ENCODE measurements around the gene RALGPS2. TPM values are rescaled to one million over a fixed set of nuclear protein-coding genes. Genes with fewer than 3 reads are reported as not detected.

The RALGPS2 gene
- total RNA-seq, 2 experiments from 2014 or later = 2.8 to 4.0 TPM

- Mint-ChIP-seq H3K36me3 (ENCODE audit: low read depth) (no peaks in the 10 kb centered on the region), H3K9me3 (no peaks in the 10 kb centered on the region), H3K27me3 (ENCODE audit: low read depth) (no peaks in the 10 kb centered on the region), H3K4me3 (no peak overlapping the region), H3K4me1 (ENCODE audit: low read depth) (no peaks in the 10 kb centered on the region), H3K27ac (no peak overlapping the region)
- intact Hi-C loops (cut with micrococcal nuclease) = no loop called here
- DNase-seq = no peak
- CTCF ChIA-PET = interaction anchor here (0.6 kb wide), 1 partner anchor 57 kb away, joined by 3 read pairs; no protein-coding TSS in a partner anchor
These were observed 124.9 kb downstream of the RALGPS2 start for GRCh38 chr1:178849918-178850317.

GRCh38 chr1:178857126-178857525, 132.1 kb downstream of the RALGPS2 start:
- CTCF ChIA-PET = no interaction called here
- Mint-ChIP-seq H3K4me3 (no peak overlapping the region), H3K27me3 (ENCODE audit: low read depth) (no peaks in the 10 kb centered on the region), H3K9me3 (no peaks in the 10 kb centered on the region), H3K4me1 (ENCODE audit: low read depth) (no peaks in the 10 kb centered on the region), H3K27ac (no peak overlapping the region), H3K36me3 (ENCODE audit: low read depth) (no peaks in the 10 kb centered on the region)
- no peak for DNase-seq
- intact Hi-C loops (cut with micrococcal nuclease) = no loop called here

DNA sequence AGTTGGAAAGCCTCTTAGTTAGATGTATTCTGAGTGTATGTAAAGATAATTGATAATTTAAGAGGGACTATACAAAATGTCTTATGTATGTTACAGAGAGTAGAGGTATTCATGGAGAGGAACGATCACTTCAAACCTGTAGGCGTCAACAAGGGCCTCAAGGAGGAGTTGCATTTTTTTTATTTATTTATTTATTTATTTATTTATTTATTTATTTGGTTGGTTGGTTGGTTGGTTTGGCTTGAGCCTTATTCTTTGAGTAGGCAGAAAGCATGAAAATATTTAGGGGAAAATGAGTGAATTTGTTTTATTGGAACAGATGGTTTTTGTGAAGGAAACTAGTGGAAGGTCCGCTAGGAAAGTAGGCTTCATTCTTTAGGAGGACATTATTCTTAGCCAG, 137.4 kb downstream of the RALGPS2 start:
- CTCF ChIA-PET = no interaction called here
- DNase-seq = no peak
- H3K36me3 Mint-ChIP-seq (ENCODE audit: low read depth) = no peaks in the 10 kb centered on the region
- intact Hi-C loops (cut with micrococcal nuclease) = no loop called here
- H3K9me3 Mint-ChIP-seq = no peaks in the 10 kb centered on the region
- H3K27me3 Mint-ChIP-seq (ENCODE audit: low read depth) = no peaks in the 10 kb centered on the region
- H3K27ac Mint-ChIP-seq = no peak overlapping the region
- H3K4me1 Mint-ChIP-seq (ENCODE audit: low read depth) = peaks cover 3% of the 10 kb centered on the region
- H3K4me3 Mint-ChIP-seq = no peak overlapping the region

GRCh38 chr1:178862864-178863263, 137.8 kb downstream of the RALGPS2 start:
- intact Hi-C loops (cut with micrococcal nuclease) = no loop called here
- H3K4me3 Mint-ChIP-seq = no peak overlapping the region
- H3K9me3 Mint-ChIP-seq = no peaks in the 10 kb centered on the region
- DNase-seq = no peak
- H3K27ac Mint-ChIP-seq = no peak overlapping the region
- H3K4me1 Mint-ChIP-seq (ENCODE audit: low read depth) = peaks cover 3% of the 10 kb centered on the region
- CTCF ChIA-PET = no interaction called here
- H3K27me3 Mint-ChIP-seq (ENCODE audit: low read depth) = no peaks in the 10 kb centered on the region
- no peaks in the 10 kb centered on the region for H3K36me3 Mint-ChIP-seq (ENCODE audit: low read depth)

DNA sequence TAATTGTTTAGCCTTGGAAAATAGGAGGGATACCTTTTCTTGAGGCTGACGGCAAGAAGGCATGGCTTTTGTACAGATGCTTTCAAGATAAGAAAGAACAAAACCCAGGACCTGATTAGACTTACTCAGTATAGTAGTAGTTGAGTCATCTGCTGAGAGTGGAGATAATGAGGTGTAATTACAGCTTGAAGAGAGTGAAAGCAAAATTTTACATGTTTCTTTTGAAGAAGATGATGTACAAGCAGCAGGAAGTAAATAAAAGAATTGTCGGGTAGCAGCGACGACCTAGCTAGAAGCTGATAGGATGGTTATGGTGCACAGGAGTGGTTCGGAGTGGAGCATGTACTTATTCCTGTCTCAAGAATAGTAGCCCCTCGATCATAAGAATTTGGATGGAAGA, 139.3 kb downstream of the RALGPS2 start:
- no peaks in the 10 kb centered on the region for H3K9me3 Mint-ChIP-seq
- CTCF ChIA-PET = no interaction called here
- H3K27me3 Mint-ChIP-seq (ENCODE audit: low read depth) = no peaks in the 10 kb centered on the region
- DNase-seq = peak; percentile 5
- H3K36me3 Mint-ChIP-seq (ENCODE audit: low read depth) = no peaks in the 10 kb centered on the region
- no peak overlapping the region for H3K27ac Mint-ChIP-seq
- H3K4me3 Mint-ChIP-seq = no peak overlapping the region
- intact Hi-C loops (cut with micrococcal nuclease) = no loop called here
- peaks cover 3% of the 10 kb centered on the region for H3K4me1 Mint-ChIP-seq (ENCODE audit: low read depth)

GRCh38 chr1:178867670-178868069, 142.6 kb downstream of the RALGPS2 start:
- DNase-seq = no peak
- Mint-ChIP-seq H3K9me3 (no peaks in the 10 kb centered on the region), H3K27ac (no peak overlapping the region), H3K4me1 (ENCODE audit: low read depth) (peaks cover 3% of the 10 kb centered on the region), H3K36me3 (ENCODE audit: low read depth) (no peaks in the 10 kb centered on the region), H3K27me3 (ENCODE audit: low read depth) (no peaks in the 10 kb centered on the region), H3K4me3 (no peak overlapping the region)
- CTCF ChIA-PET = no interaction called here
- intact Hi-C loops (cut with micrococcal nuclease) = no loop called here

DNA sequence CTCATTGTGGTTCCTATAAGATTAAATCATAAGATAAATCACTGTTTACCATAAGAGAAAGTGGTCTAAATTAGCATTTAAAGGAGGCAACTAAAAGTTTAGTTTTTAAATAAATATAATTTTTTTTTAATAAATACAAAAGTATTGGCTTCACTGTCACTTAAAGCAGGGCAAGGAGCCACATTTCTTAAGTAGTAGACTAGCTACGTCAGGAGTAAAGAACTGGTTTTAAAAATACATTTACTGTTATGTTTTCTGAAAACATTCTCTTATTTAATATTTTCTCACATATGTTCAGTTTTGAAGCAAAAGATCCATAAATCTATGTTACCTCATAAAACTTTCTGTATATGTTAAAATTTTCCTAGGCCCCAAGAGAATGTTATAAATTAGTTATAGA, 143.7 kb downstream of the RALGPS2 start:
- H3K4me3 Mint-ChIP-seq = no peak overlapping the region
- no peak overlapping the region for H3K27ac Mint-ChIP-seq
- CTCF ChIA-PET = no interaction called here
- intact Hi-C loops (cut with micrococcal nuclease) = no loop called here
- H3K4me1 Mint-ChIP-seq (ENCODE audit: low read depth) = peaks cover 3% of the 10 kb centered on the region
- H3K36me3 Mint-ChIP-seq (ENCODE audit: low read depth) = no peaks in the 10 kb centered on the region
- H3K9me3 Mint-ChIP-seq = no peaks in the 10 kb centered on the region
- DNase-seq = no peak
- no peaks in the 10 kb centered on the region for H3K27me3 Mint-ChIP-seq (ENCODE audit: low read depth)

DNA sequence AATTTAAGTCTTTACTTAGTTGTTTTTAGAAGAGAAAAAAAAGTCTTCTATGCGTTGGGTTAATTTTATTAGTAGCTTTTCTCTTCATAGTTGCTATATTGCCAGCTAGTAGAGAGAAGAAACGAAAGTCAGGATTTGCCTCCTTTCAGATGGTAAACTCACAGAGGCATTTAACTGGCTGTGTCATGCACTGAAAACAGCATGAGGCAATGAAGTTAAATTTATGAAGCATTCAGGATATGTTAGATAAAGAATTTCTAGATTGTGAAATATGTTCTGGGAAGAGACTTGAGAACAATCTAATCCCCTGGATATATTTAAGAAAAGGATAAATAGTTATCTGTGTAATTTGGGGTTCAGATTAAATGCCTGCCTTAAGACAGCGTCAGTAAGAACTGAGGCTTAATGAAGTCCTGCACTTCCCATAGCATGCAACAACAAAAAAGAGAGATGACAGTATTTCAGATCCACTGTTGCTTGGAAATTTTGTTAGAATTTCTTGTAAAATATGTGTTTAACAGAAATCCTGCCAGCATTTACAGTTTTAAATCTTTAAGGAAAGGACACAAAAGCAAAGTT, 144.2 kb downstream of the RALGPS2 start:
- no peaks in the 10 kb centered on the region for H3K36me3 Mint-ChIP-seq (ENCODE audit: low read depth)
- intact Hi-C loops (cut with micrococcal nuclease) = no loop called here
- H3K27me3 Mint-ChIP-seq (ENCODE audit: low read depth) = no peaks in the 10 kb centered on the region
- H3K27ac Mint-ChIP-seq = no peak overlapping the region
- no peak overlapping the region for H3K4me3 Mint-ChIP-seq
- CTCF ChIA-PET = interaction anchor here (0.7 kb wide), 1 partner anchor 134 kb away, joined by 3 read pairs; no protein-coding TSS in a partner anchor
- H3K9me3 Mint-ChIP-seq = no peaks in the 10 kb centered on the region
- peaks cover 3% of the 10 kb centered on the region for H3K4me1 Mint-ChIP-seq (ENCODE audit: low read depth)
- no peak for DNase-seq

- Mint-ChIP-seq H3K27me3 (ENCODE audit: low read depth) (no peaks in the 10 kb centered on the region), H3K4me3 (no peak overlapping the region), H3K36me3 (ENCODE audit: low read depth) (no peaks in the 10 kb centered on the region), H3K4me1 (ENCODE audit: low read depth) (no peaks in the 10 kb centered on the region), H3K9me3 (no peaks in the 10 kb centered on the region), H3K27ac (no peak overlapping the region)
- no peak for DNase-seq
- CTCF ChIA-PET = no interaction called here
- intact Hi-C loops (cut with micrococcal nuclease) = no loop called here
These were observed 145.2 kb downstream of the RALGPS2 start for GRCh38 chr1:178870221-178870620.

DNA sequence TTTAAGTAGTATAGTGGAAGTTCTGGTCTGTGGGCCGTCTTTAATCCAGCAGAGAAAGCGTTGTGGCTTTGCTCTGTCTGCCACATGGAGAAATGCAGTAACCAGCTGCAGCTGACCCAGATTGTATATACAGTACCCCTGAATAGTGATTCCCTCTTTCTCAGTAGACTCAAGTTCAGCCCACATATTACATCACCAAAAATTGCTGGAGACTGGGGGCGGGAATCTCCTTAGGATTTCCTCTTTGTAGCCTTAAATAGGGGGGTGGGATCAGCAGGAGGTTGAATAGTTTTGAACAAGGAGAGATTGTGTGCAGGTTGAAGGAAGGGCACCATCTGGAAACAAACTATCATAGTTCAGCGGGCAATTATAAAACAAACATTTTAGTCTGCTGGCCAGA, 145.9 kb downstream of the RALGPS2 start, which contains the start of gene ANGPTL1:
TSS of gene ANGPTL1 (minus strand) at position 134 of the 400 bp plus-strand sequence. CDS start 5,301 bp downstream, outside the sequence.
- intact Hi-C loops (cut with micrococcal nuclease) = no loop called here

DNA sequence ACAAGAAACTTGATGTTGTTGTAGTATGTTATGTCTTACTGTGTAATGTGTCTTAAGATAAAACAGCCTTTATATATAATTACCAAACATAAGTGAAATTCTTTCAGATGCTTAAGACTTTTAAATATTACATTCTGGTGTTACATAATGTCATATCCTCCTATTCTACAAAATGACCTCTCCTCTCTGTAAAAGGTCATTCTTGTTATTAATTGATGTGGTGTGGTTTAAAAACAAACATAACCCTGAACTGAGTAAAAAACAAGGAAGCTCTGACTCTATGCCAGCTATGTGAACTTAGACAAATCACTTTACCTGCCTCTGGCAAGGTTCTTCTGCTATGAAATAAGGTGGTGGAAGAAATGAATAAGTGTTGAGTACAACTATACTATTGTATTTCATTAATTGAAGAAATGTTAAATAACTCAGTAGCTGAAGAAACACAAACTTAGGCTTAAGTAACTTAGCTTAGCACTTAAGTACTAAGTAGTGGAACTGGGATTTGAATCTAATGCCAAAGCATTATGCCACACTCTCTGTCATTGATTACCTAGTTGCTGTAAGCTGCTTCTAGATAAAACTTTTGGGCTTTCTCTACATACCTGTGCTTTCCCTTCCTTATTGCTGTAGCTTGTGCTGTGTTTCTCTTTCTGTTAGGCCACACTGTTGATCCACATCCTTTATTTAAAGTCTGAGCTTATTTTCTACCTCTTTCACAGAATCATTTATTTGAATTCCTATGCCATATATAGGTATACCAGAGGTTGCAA, 146.7 kb downstream of the RALGPS2 start:
- Mint-ChIP-seq H3K27ac (no peak overlapping the region), H3K36me3 (ENCODE audit: low read depth) (no peaks in the 10 kb centered on the region), H3K27me3 (ENCODE audit: low read depth) (no peaks in the 10 kb centered on the region), H3K9me3 (no peaks in the 10 kb centered on the region), H3K4me3 (no peak overlapping the region), H3K4me1 (ENCODE audit: low read depth) (no peaks in the 10 kb centered on the region)
- intact Hi-C loops (cut with micrococcal nuclease) = no loop called here
- DNase-seq = no peak
- CTCF ChIA-PET = no interaction called here

More for the DNA sequence above, 145.9 kb downstream of the RALGPS2 start, which contains the start of gene ANGPTL1:
- DNase-seq = no peak
- no peaks in the 10 kb centered on the region for H3K9me3 Mint-ChIP-seq
- no peaks in the 10 kb centered on the region for H3K36me3 Mint-ChIP-seq (ENCODE audit: low read depth)
- H3K4me3 Mint-ChIP-seq = no peak within 1 kb of the TSS
- CTCF ChIA-PET = no interaction called here
- no peaks in the 10 kb centered on the region for H3K27me3 Mint-ChIP-seq (ENCODE audit: low read depth)
- H3K4me1 Mint-ChIP-seq (ENCODE audit: low read depth) = no peaks in the 10 kb centered on the region
- H3K27ac Mint-ChIP-seq = no peak within 1 kb of the TSS

GRCh38 chr1:178874966-178875365, 149.9 kb downstream of the RALGPS2 start:
- H3K27ac Mint-ChIP-seq = no peak overlapping the region

GRCh38 chr1:178875936-178876335, 150.9 kb downstream of the RALGPS2 start:
- intact Hi-C loops (cut with micrococcal nuclease) = no loop called here
- DNase-seq = no peak
- no peaks in the 10 kb centered on the region for H3K27me3 Mint-ChIP-seq (ENCODE audit: low read depth)
- CTCF ChIA-PET = no interaction called here
- no peaks in the 10 kb centered on the region for H3K9me3 Mint-ChIP-seq
- H3K4me1 Mint-ChIP-seq (ENCODE audit: low read depth) = no peaks in the 10 kb centered on the region
- H3K36me3 Mint-ChIP-seq (ENCODE audit: low read depth) = no peaks in the 10 kb centered on the region
- no peak overlapping the region for H3K4me3 Mint-ChIP-seq
- no peak overlapping the region for H3K27ac Mint-ChIP-seq

More at GRCh38 chr1:178874966-178875365, 149.9 kb downstream of the RALGPS2 start:
- H3K36me3 Mint-ChIP-seq (ENCODE audit: low read depth) = no peaks in the 10 kb centered on the region
- no peak for DNase-seq
- H3K4me1 Mint-ChIP-seq (ENCODE audit: low read depth) = no peaks in the 10 kb centered on the region
- no peaks in the 10 kb centered on the region for H3K27me3 Mint-ChIP-seq (ENCODE audit: low read depth)
- no peak overlapping the region for H3K4me3 Mint-ChIP-seq
- no peaks in the 10 kb centered on the region for H3K9me3 Mint-ChIP-seq
- intact Hi-C loops (cut with micrococcal nuclease) = no loop called here
- CTCF ChIA-PET = no interaction called here

Measured in activated naive CD4-positive, alpha-beta T cell treated with anti-CD3 and anti-CD28 coated beads for 36 hours (primary cell).